Osteoblast (primary cell): ENCODE data around the gene CEP152. TPM values are rescaled to one million over a fixed set of nuclear protein-coding genes. Genes with fewer than 3 reads are reported as not detected.
"Not testable (repeated sequence)": the region's sequence is repeated elsewhere in the genome, so short reads cannot be mapped to it uniquely, and the experiment has no call there.

Experiments used
- DNase-seq: peaks from one replicate; pipeline ENCODE4 v3.0.0; 2011; ENCODE audit warnings: low spot score, mixed read lengths; ENCODE audit not compliant: insufficient read length; ENCODE audit errors: missing footprints
- H2AFZ ChIP-seq: 2 replicates; pipeline ENCODE4 v1.6.0; 2011; ENCODE audit warnings: mild to moderate bottlenecking, low read length
- H3K27ac ChIP-seq: 2 replicates; pipeline ENCODE4 v1.5.1; 2011; ENCODE audit warnings: mild to moderate bottlenecking, low read depth, low read length, moderate library complexity
- H3K27me3 ChIP-seq: 2 replicates; pipeline ENCODE4 v1.6.0; 2012; ENCODE audit warnings: mild to moderate bottlenecking, control low read depth, inconsistent platforms, low read length, moderate library complexity; ENCODE audit not compliant: insufficient read depth
- H3K36me3 ChIP-seq: 2 replicates; pipeline ENCODE4 v1.5.1; 2011; ENCODE audit warnings: mild to moderate bottlenecking, low read length, control low read depth, moderate library complexity; ENCODE audit not compliant: insufficient read depth
- H3K4me1 ChIP-seq: 2 replicates; pipeline ENCODE4 v1.5.1; 2011; ENCODE audit warnings: mild to moderate bottlenecking, low read length, control low read depth, moderate library complexity; ENCODE audit not compliant: insufficient read depth
- H3K4me2 ChIP-seq: 2 replicates; pipeline ENCODE4 v1.6.0; 2011; ENCODE audit warnings: mild to moderate bottlenecking, low read length; ENCODE audit not compliant: insufficient read depth
- H3K4me3 ChIP-seq: fragments of 200-600 bp; sonication (generic); 3 replicates; pipeline ENCODE4 v1.5.1; 2012; ENCODE audit warnings: mild to moderate bottlenecking, low read length, inconsistent platforms; ENCODE audit not compliant: insufficient read depth
- H3K79me2 ChIP-seq: 2 replicates; pipeline ENCODE4 v1.6.0; 2012; ENCODE audit warnings: mild to moderate bottlenecking, low read length, control low read depth, inconsistent platforms; ENCODE audit not compliant: insufficient read depth
- H3K9me3 ChIP-seq: 2 replicates; pipeline ENCODE4 v1.5.1; 2011; ENCODE audit warnings: low read depth, low read length, control low read depth
- H4K20me1 ChIP-seq: 2 replicates; pipeline ENCODE4 v1.6.0; 2012; ENCODE audit warnings: mild to moderate bottlenecking, low read length, control low read depth; ENCODE audit not compliant: insufficient read depth
- total RNA-seq: library from RNA; depleted of rRNA; stranded (reverse); fragments of >200 nt; gene quantifications from 2 replicates; pipeline ENCODE4 v1.2.3, GENCODE V29; 2012
- TF ChIP-seq, protein P1 (sequence below): IDR thresholded peaks from 2 replicates; pipeline ENCODE4 v1.5.1; 2011; ENCODE audit warnings: mild to moderate bottlenecking, low read depth, low read length, moderate library complexity; ENCODE audit errors: extremely low read depth

Gene CEP152
- total RNA-seq, 1 donor, result 4.3 TPM

DNA sequence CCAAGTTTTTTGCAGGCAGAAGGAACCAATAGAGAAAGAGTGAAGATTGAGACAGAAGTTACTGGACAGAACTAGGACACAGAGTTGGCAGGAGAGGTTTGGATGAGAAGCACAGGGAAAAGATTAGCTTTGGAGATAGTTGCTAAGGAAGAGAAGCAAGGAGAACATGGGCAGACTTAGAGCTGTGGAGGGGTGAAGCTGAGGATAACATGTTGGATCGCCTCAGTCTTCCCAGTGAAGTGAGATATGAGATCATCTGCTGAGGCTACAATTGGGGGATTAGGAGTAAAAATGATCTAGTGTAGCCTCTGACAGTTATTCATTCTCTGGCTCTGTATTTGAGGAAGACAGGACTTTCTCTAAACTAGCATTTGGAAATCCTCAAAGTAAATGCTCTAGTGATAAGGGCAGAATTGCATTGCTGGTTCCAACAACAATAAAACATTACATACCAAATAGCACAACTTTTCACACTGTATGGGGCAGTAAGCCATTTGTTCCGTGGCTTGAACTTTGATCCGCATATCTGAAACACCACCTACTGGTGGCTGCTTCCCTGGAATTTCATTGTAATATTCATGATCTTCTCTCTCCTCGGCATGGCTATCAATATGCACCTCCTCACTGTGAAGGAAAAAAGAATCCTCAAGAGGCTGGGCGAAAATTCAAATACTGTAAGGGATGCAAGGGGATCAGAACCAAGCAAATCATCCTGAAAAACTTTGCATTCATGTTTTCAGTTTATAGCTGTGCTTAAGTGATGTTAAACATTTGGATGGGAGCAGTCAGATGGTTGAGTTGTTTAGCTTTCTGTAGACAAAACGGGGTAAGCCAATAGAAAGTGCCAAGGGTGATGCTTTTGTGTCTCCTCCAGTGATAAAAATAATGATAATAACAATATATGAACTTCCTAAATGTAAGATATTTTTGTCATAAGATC is 44.9 kb upstream of the CEP152 start:
- TF ChIP-seq, protein P1, sequence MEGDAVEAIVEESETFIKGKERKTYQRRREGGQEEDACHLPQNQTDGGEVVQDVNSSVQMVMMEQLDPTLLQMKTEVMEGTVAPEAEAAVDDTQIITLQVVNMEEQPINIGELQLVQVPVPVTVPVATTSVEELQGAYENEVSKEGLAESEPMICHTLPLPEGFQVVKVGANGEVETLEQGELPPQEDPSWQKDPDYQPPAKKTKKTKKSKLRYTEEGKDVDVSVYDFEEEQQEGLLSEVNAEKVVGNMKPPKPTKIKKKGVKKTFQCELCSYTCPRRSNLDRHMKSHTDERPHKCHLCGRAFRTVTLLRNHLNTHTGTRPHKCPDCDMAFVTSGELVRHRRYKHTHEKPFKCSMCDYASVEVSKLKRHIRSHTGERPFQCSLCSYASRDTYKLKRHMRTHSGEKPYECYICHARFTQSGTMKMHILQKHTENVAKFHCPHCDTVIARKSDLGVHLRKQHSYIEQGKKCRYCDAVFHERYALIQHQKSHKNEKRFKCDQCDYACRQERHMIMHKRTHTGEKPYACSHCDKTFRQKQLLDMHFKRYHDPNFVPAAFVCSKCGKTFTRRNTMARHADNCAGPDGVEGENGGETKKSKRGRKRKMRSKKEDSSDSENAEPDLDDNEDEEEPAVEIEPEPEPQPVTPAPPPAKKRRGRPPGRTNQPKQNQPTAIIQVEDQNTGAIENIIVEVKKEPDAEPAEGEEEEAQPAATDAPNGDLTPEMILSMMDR, result peak; percentile 62
- Histone ChIP-seq H3K9me3 (no peaks in the 10 kb centered on the region), H3K4me1 (peaks cover 48% of the 10 kb centered on the region), H3K36me3 (no peaks in the 10 kb centered on the region), H3K27ac (peak overlapping the region; percentile 66), H3K79me2 (no peaks in the 10 kb centered on the region), H3K4me3 (no peak overlapping the region), H3K4me2 (peak overlapping the region; percentile 62), H2AFZ (peak overlapping the region; percentile 41), H4K20me1 (no peaks in the 10 kb centered on the region), H3K27me3 (no peaks in the 10 kb centered on the region)
- no peak for DNase-seq

DNA sequence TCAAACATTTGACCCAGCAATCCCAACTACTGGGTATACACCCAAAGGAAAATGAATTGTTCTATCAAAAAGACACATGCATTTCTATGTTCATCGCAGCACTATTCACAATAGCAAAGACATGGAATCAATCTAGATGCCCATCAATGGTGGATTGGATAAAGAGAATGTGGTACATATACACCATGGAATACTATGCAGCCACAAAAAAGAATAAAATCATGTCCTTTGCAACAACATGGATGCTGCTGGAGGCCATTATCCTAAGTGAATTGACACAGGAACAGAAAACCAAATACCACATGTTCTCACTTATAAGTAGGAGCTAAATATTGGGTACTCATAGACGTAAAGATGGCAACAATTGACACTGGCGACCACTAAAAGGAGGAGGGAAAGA is 43.6 kb upstream of the CEP152 start:
- H3K79me2 ChIP-seq, H4K20me1 ChIP-seq, H3K4me2 ChIP-seq, H3K9me3 ChIP-seq, H3K27ac ChIP-seq, DNase-seq, H3K27me3 ChIP-seq, H2AFZ ChIP-seq, H3K36me3 ChIP-seq, H3K4me3 ChIP-seq: not testable (repeated sequence)
- peaks cover 41% of the 10 kb centered on the region for H3K4me1 ChIP-seq

DNA sequence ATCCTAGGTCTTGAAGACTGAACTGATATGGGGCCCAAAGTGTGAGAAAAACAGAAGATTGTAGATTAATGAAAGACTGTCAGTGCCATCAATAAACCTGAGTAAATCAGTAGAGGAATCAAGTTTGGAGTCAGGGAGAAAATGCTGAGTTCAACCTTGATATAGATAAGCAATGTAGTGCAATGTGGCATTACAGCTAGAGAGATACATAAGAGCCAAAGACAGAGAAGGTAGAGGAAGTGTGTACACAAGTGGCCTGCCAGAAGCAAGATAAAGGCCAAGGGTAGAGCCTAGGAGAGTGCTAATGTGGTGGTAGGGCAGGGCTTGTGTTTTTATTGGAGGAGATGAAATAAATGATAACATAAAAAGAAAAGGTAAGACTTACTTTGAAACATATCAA is 41.1 kb upstream of the CEP152 start:
- Histone ChIP-seq H3K79me2 (no peaks in the 10 kb centered on the region), H3K27me3 (no peaks in the 10 kb centered on the region), H4K20me1 (no peaks in the 10 kb centered on the region), H3K4me1 (peaks cover 21% of the 10 kb centered on the region), H3K4me3 (no peak overlapping the region), H3K9me3 (no peaks in the 10 kb centered on the region), H3K4me2 (no peak overlapping the region), H2AFZ (no peak overlapping the region), H3K36me3 (no peaks in the 10 kb centered on the region), H3K27ac (no peak overlapping the region)
- TF ChIP-seq, protein P1, result no peak
- no peak for DNase-seq

DNA sequence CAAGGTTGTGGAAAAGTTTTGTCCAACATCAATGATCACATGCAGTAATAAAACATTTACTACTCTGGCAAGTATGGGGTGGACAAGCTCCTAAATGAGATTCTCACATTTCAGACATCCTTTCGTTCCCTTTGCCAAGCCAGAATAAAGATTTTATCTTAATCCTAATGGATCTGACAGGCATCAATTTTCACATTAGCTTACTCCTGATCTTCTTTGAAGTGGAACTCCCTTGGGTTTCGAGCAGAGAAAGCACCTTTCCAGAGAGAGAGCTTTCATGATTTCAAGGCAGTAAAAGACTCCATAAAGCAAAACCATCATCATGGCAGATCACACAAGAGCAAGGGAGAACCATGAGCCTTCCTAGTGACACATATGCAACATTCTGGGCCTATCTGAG is 39.8 kb upstream of the CEP152 start:
- Histone ChIP-seq H3K79me2 (no peaks in the 10 kb centered on the region), H3K4me2 (no peak overlapping the region), H3K27me3 (no peaks in the 10 kb centered on the region), H3K36me3 (no peaks in the 10 kb centered on the region), H3K4me3 (no peak overlapping the region), H3K9me3 (no peaks in the 10 kb centered on the region), H4K20me1 (no peaks in the 10 kb centered on the region), H3K4me1 (peaks cover 8% of the 10 kb centered on the region), H2AFZ (no peak overlapping the region), H3K27ac (no peak overlapping the region)
- no peak for DNase-seq
- TF ChIP-seq, protein P1, result no peak
